GM19463 (cell line): ENCODE results near the gene ZNF775.
A peak's percentile ranks its signal among the peaks of the same experiment; 100 is the strongest.
"Not testable (repeated sequence)": the region's sequence is repeated elsewhere in the genome, so short reads cannot be mapped to it uniquely, and the experiment has no call there.

Source experiments
- ATAC-seq: cut with Tn5 transposase; IDR thresholded peaks from one replicate; pipeline ENCODE4 v1.9.1; 2021; ENCODE audit warnings: mild to moderate bottlenecking, moderate library complexity; ENCODE audit not compliant: unreplicated experiment

ZNF775 gene

GRCh38 chr7:150380463-150380862 lies 1.3 kb downstream of the ZNF775 start:
- peak; percentile 13 for ATAC-seq

DNA sequence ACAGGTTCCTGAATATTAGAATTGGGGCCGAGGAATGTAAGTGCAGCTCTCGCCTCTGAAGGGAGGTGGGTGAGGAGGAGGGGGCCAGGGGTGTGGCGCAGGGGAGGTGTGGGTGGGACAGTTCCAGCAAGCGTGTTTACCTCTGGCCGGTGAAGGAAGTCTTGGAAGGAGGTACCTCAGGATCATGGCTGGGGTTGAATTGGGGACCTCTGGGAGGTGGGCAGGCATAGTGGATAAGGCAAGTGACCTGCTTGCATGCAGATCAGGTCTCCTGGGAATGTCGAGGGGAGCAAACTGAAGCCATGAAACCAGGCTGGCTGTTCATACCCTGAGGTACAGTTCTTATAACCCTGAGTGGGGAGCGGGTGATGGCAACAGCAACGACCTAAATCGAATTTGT lies 2.0 kb downstream of the ZNF775 start:
- no peak for ATAC-seq

DNA sequence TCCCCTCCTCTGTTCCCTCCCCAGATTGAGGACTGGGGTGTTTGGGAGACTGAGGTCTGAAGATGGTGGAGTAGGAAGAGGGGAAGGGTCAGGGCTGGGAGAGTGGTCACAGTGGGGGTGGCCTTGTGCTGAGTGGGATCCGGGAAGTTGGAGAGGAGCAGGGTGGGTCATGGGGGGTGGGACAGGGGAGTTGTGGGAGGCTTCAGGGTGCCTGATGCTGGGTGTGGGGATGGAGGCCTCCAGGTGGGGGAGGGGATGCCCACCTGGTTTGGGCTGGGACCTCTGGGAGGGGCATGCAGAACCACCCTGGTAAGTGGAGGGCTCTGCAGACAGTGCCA lies 2.6 kb downstream of the ZNF775 start:
- no peak for ATAC-seq

DNA sequence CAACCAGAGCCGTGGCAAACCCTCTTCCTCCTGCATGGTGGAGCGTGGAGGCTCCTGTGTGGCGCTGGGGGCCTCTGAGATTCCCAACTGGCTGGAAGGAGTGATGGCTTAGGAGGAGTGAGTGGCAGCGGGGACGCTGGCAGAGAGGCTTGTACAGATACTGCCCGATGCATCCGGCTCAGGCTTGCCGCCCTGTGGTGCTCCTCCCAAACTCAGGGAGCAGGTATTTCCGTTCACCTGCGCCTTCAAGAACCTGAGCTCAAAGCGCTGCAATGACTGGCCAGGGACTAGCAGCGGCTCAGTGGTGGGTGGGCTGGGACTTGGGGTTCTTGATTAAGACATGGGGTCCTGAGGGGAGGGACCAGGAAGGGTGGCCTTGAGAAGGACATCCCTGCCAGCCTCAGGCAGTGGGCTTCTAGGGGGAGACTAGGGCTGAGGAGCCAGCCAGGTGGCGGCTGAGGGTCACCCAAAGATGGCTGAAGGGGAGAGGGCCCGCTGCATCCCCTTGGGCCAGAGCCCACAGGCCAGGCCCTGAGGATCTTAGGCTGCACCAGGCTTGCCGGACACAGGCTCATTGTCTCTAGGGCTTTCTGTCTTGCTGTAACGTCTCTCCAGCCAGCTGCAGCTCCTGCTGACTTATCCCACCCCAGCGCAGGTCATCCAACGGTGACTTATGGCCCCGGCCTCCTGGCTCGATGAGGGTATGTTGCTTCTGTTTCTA lies 3.2 kb downstream of the ZNF775 start:
- no peak for ATAC-seq

DNA sequence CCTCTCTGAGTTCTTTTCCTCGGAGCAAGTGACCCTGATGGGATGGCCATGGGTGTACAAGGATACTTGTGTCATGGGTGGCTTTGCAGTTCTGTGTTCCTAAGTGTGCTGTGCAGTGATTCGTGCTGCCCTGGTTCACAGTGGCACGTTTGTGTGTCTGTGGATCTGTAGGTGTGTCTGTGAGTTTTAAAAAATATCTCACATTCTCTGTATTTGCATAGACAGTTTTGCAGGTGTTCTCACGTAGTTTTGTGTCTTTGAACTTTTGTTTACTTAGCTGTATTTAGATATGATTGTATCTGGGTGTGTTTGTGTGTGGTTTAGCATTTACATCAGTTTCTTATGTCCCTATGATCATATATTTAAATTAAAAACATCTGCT lies 3.7 kb downstream of the ZNF775 start:
- ATAC-seq: no peak

- no peak for ATAC-seq
Measured at GRCh38 chr7:150383710-150384397, 4.7 kb downstream of the ZNF775 start.

- ATAC-seq: no peak
Measured at GRCh38 chr7:150384406-150385301, 5.5 kb downstream of the ZNF775 start.

DNA sequence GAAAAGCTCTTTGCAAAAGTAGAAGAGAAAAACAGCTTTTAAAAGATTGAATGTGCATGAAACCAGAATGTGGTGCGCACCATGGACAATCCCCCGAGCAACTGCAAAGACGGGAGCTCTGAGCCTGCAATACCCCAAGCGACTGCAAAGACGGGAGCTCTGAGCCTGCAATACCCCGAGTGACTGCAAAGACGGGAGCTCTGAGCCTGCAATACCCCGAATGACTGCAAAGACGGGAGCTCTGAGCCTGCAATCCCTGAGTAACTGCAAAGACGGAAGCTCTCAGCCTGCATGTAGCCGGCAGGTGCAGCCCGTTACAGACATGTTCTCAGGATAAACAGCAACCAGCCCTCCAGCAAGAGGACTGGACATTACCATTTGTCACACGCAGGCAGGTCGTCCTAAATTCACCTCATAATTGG lies 6.2 kb downstream of the ZNF775 start:
- no peak for ATAC-seq

GRCh38 chr7:150385884-150386283 lies 6.8 kb downstream of the ZNF775 start:
- ATAC-seq: not testable (repeated sequence)

- no peak for ATAC-seq
Measured at GRCh38 chr7:150388306-150388705, 9.2 kb downstream of the ZNF775 start.

DNA sequence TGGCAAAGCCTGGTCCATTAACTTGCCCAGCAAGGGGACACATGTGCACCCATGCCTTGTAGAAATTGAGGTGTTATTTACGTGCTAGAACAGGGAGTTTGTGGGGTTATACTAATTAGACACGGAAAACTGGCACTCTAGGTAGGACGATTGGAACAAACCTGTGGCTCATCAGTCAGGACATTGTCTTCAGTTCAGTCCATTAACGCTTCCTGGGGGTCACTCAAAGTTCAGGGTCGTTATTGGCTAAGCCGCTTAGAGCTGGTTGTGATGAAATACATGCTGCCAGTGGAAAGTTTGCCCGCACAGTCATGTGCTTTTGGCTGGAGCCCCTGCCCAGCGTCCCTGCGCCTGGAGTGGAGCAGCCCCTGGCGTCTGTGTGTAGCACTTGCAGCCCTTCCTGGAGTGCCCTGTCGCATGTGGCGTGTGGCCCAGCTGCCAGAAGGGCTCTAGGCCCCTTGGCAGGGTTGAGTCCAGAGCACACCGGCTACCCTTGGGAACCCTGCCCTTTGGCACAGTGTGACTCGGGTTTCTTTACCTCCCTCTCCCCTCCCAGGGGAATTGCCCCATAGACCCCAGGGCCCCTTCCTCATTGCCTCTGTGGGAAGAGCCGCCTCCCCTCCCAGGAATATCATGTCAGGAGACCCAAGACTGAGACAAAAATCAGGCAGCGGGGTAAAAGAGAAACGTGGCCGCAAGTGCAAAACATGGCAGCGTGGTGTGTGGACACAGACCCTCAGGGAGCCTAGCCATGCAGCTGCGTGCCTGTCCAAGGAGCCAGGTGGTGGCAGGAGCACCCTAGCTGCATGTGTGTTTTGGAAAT lies 9.8 kb downstream of the ZNF775 start:
- ATAC-seq: no peak

DNA sequence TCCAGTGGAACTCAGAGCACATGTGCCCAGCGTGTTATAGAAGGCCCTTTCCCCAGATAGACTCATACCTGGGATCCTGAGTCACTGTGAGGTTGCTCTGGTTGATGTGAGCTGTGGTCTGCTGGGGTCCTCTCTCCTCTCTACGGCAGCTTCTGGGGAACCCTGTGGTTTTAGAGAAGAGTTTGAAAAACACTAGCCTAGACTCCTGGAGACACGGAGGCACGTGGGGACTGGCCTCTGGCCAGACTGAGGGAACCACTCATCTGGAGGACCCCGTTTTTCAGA lies 10.3 kb downstream of the ZNF775 start:
- ATAC-seq: no peak

DNA sequence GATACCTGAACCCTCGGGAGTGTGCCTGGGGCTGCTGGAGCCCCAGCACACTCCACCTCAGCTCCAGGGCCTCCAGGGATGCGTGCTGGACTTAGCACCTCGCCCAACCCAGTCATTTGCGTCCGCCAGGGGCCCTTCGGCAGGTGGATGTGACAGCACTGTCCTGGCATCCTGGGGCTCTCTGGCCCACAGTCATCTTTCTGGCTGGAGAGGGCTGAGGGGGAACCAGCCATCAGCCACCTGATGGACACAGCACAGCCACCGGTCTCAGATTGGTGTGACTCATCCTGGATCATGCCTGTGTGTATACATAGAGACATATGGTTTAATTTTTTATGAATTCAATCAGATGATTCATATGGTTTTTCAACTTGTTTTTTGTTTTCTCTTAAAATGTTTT lies 11.1 kb downstream of the ZNF775 start:
- ATAC-seq: no peak

DNA sequence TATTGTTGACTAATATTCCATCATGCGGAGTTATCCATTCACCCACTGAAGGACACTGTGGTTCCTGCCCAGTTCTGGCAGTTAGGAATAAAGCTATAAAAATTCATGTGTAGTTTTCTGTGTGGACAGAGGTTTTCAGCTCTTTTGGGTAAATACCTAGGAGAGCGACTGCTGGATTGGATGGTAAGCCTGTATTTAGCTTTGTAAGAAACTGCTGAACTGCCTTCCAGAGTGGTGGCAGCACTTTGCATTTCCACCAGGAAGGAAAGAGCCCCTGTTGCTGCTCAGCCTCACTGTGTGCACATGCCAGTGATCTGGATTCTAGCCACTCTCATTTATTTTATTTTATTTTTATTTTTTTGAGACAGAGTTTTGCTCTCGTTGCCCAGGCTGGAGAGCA lies 14.2 kb downstream of the ZNF775 start:
- ATAC-seq: no peak

DNA sequence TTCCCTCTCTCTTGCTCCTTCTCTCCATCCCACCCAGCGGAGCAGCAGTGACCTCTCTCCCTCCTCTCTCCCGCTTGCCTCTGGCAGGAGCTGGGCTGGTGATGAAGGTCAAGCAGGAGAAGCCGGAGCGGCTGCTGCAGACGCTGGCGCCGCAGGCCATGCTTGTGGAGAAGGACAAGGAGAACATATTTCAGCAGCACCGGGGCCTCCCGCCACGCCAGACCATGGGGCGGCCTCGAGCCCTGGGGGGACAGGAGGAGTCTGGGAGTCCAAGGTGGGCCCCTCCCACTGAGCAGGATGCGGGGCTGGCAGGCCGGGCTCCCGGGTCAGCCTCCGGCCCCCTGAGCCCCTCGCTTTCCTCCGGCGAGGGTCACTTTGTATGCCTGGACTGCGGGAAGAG lies 17.3 kb downstream of the ZNF775 start:
- ATAC-seq: no peak

- no peak for ATAC-seq
Measured at GRCh38 chr7:150396851-150397260, 17.7 kb downstream of the ZNF775 start.

DNA sequence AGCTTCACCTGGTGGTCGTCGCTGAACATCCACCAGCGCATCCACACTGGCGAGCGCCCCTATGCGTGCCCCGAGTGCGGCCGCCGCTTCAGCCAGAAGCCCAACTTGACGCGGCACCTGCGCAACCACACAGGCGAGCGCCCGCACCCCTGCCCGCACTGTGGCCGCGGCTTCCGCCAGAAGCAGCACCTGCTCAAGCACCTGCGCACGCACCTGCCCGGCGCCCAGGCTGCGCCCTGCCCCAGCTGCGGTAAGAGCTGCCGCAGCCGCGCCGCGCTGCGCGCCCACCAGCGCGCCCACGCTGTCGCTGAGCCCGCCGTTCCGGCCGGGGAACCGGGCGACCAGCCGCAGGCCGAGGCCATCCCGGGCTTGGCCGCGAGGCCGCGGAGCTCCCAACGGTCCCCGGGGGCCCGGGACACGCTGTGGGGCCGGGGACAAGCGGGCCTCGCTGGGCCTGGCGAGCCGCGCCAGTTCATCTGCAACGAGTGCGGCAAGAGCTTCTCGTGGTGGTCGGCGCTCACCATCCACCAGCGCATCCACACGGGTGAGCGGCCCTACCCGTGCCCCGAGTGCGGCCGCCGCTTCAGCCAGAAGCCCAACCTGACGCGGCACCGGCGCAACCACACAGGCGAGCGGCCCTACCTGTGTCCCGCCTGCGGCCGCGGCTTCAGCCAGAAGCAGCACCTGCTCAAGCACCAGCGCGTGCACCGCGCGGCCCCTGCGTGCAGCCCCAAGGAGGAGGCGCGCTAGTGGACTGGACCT lies 18.4 kb downstream of the ZNF775 start:
- no peak for ATAC-seq

GRCh38 chr7:150398108-150398964 lies 19.2 kb downstream of the ZNF775 start:
- no peak for ATAC-seq

GRCh38 chr7:150398965-150399320 lies 19.8 kb downstream of the ZNF775 start:
- ATAC-seq: no peak
